Nephron (organoid): ENCODE data around the gene LGALS14.

ENCODE experiments used
- H3K27ac Mint-ChIP-seq, 3 experiments: 2 replicates each; pipeline ENCODE4 v1.8.0; 2020; ENCODE audit warnings: mixed read lengths in 3 of 3, mild to moderate bottlenecking in 2 of 3, moderate library complexity in 1 of 3
- H3K27me3 Mint-ChIP-seq: 2 replicates; pipeline ENCODE4 v1.8.0; 2021; ENCODE audit warnings: low read depth, mild to moderate bottlenecking, moderate library complexity, mixed read lengths
- H3K36me3 Mint-ChIP-seq: 2 replicates; pipeline ENCODE4 v1.8.0; 2020; ENCODE audit warnings: low read depth, mixed read lengths
- H3K4me1 Mint-ChIP-seq: 2 replicates; pipeline ENCODE4 v1.8.0; 2020; ENCODE audit warnings: mixed read lengths
- H3K4me3 Mint-ChIP-seq, 3 experiments: 2 replicates each; pipeline ENCODE4 v1.8.0; 2020; ENCODE audit warnings: mild to moderate bottlenecking in 3 of 3, mixed read lengths in 3 of 3, moderate library complexity in 2 of 3
- H3K9me3 Mint-ChIP-seq: 2 replicates; pipeline ENCODE4 v1.8.0; 2020; ENCODE audit warnings: mixed read lengths
- CTCF ChIP-seq, 3 experiments: fragments of 200-600 bp; sonication (generic); IDR thresholded peaks; one replicate each; pipeline ENCODE4 v1.5.0; 2021; ENCODE audit warnings: antibody characterized with exemption in 3 of 3; ENCODE audit not compliant: unreplicated experiment in 3 of 3

Gene LGALS14

GRCh38 chr19:39736088-39736487, 31.8 kb downstream of the LGALS14 start:
- no peaks in the 10 kb centered on the region for H3K4me1 Mint-ChIP-seq
- no peak for TF ChIP-seq CTCF (IDR thresholded peaks at IDR 0.05; ENCODE audit: unreplicated experiment in 3 of 3)
- peaks cover 7% of the 10 kb centered on the region for H3K27me3 Mint-ChIP-seq
- no peaks in the 10 kb centered on the region for H3K36me3 Mint-ChIP-seq
- H3K9me3 Mint-ChIP-seq: no peaks in the 10 kb centered on the region
- H3K4me3 Mint-ChIP-seq: no peak overlapping the region
- no peak overlapping the region for H3K27ac Mint-ChIP-seq

- Mint-ChIP-seq H3K9me3 (no peaks in the 10 kb centered on the region), H3K27ac (no peak overlapping the region), H3K36me3 (no peaks in the 10 kb centered on the region), H3K27me3 (peaks cover 7% of the 10 kb centered on the region), H3K4me1 (no peaks in the 10 kb centered on the region), H3K4me3 (no peak overlapping the region)
- no peak for TF ChIP-seq CTCF (IDR thresholded peaks at IDR 0.05; ENCODE audit: unreplicated experiment in 3 of 3)
Observed at GRCh38 chr19:39737351-39737750, 33.1 kb downstream of the LGALS14 start.

- no peak within 1 kb of the TSS for H3K4me3 Mint-ChIP-seq
- TF ChIP-seq CTCF (IDR thresholded peaks at IDR 0.05; ENCODE audit: unreplicated experiment in 3 of 3): no peak
- no peaks in the 10 kb centered on the region for H3K4me1 Mint-ChIP-seq
- H3K36me3 Mint-ChIP-seq: no peaks in the 10 kb centered on the region
- H3K27me3 Mint-ChIP-seq: peaks cover 7% of the 10 kb centered on the region
- H3K27ac Mint-ChIP-seq: no peak within 1 kb of the TSS
- H3K9me3 Mint-ChIP-seq: no peaks in the 10 kb centered on the region
Observed at GRCh38 chr19:39737891-39738290, 33.6 kb downstream of the LGALS14 start, which contains the start of gene CLC. Gene CLC (minus strand): TSS chr19:39738029. CDS start chr19:39737952, 77 bp downstream.

- H3K36me3 Mint-ChIP-seq: no peaks in the 10 kb centered on the region
- no peak overlapping the region for H3K27ac Mint-ChIP-seq
- H3K4me1 Mint-ChIP-seq: no peaks in the 10 kb centered on the region
- no peak for TF ChIP-seq CTCF (IDR thresholded peaks at IDR 0.05; ENCODE audit: unreplicated experiment in 3 of 3)
- no peak overlapping the region for H3K4me3 Mint-ChIP-seq
- no peaks in the 10 kb centered on the region for H3K9me3 Mint-ChIP-seq
- peaks cover 7% of the 10 kb centered on the region for H3K27me3 Mint-ChIP-seq
Observed at GRCh38 chr19:39738814-39739213, 34.5 kb downstream of the LGALS14 start.

- no peak overlapping the region for H3K4me3 Mint-ChIP-seq
- no peaks in the 10 kb centered on the region for H3K4me1 Mint-ChIP-seq
- H3K9me3 Mint-ChIP-seq: no peaks in the 10 kb centered on the region
- TF ChIP-seq CTCF (IDR thresholded peaks at IDR 0.05; ENCODE audit: unreplicated experiment in 3 of 3): no peak
- H3K27ac Mint-ChIP-seq: no peak overlapping the region
- peaks cover 7% of the 10 kb centered on the region for H3K27me3 Mint-ChIP-seq
- no peaks in the 10 kb centered on the region for H3K36me3 Mint-ChIP-seq
Observed at GRCh38 chr19:39740395-39740794, 36.1 kb downstream of the LGALS14 start.

GRCh38 chr19:39745643-39746042, 41.4 kb downstream of the LGALS14 start:
- peaks cover 12% of the 10 kb centered on the region for H3K27me3 Mint-ChIP-seq
- no peak for TF ChIP-seq CTCF (IDR thresholded peaks at IDR 0.05; ENCODE audit: unreplicated experiment in 3 of 3)
- no peaks in the 10 kb centered on the region for H3K4me1 Mint-ChIP-seq
- no peaks in the 10 kb centered on the region for H3K36me3 Mint-ChIP-seq
- H3K27ac Mint-ChIP-seq: no peak overlapping the region
- H3K9me3 Mint-ChIP-seq: no peaks in the 10 kb centered on the region
- H3K4me3 Mint-ChIP-seq: no peak overlapping the region
